ENCODE measurements around the gene CPOX.

GRCh38 chr3:98594628-98595324 is 1.4 kb upstream of the CPOX start:
- TF ChIP-seq CTCF (conservative IDR thresholded peaks at IDR 0.05; ENCODE audit: low read depth in 2 of 2) (no peak), EZH2phosphoT487 (IDR thresholded peaks at IDR 0.05; ENCODE audit: unreplicated experiment) (no peak), EZH2 (IDR thresholded peaks at IDR 0.05; ENCODE audit: low read depth, unreplicated experiment) (no peak), ZNF114 (CRISPR knock-in tag; IDR thresholded peaks at IDR 0.05) (no peak), ETS1 (IDR thresholded peaks at IDR 0.05) (no peak), REST (IDR thresholded peaks at IDR 0.05; ENCODE audit: unreplicated experiment) (no peak), CREB1 (CRISPR knock-in tag; IDR thresholded peaks at IDR 0.05; ENCODE audit: low read depth) (no peak)

Data from GM23338 (cell line).